K562 (cell line): ENCODE results near the gene PI4KA. TPM values are rescaled to one million over a fixed set of nuclear protein-coding genes. Genes with fewer than 3 reads are reported as not detected.
A peak's percentile ranks its signal among the peaks of the same experiment; 100 is the strongest.

Experiments
- ARHGAP35 ChIP-seq: fragments of 450-650 bp; IDR thresholded peaks from 2 replicates; pipeline ENCODE4 v1.6.1; 2018; ENCODE audit not compliant: partially characterized antibody
- BMI1 ChIP-seq: fragments of 150-350 bp; IDR thresholded peaks from 2 replicates; pipeline ENCODE4 v1.6.1; 2014; ENCODE audit warnings: low read length
- EWSR1 ChIP-seq: fragments of 450-650 bp; IDR thresholded peaks from 2 replicates; pipeline ENCODE4 v1.6.1; 2018; ENCODE audit warnings: borderline replicate concordance, mild to moderate bottlenecking, low read depth, moderate library complexity; ENCODE audit not compliant: partially characterized antibody
- FOXP1 ChIP-seq: sonication (generic); formaldehyde crosslinking; IDR thresholded peaks from 2 replicates; pipeline ENCODE4 v1.8.0; 2022; ENCODE audit warnings: mild to moderate bottlenecking, missing genetic modification reagents
- KAT2B ChIP-seq: IDR thresholded peaks from one replicate; pipeline ENCODE4 v1.6.1; 2012; ENCODE audit warnings: low read depth, mild to moderate bottlenecking, control low read depth, inconsistent platforms, low read length, moderate library complexity
- KLF1 ChIP-seq: fragments of 450-650 bp; IDR thresholded peaks from 2 replicates; pipeline ENCODE4 v1.6.1; 2016; ENCODE audit warnings: missing genetic modification characterization, missing compliant biosample characterization
- KLF10 ChIP-seq: fragments of 250-450 bp; sonication (Bioruptor Pico); IDR thresholded peaks from 2 replicates; pipeline ENCODE4 v1.6.1; 2021; ENCODE audit warnings: matching md5 sums
- NFE2 ChIP-seq: IDR thresholded peaks from 2 replicates; pipeline ENCODE4 v1.6.1; 2014; ENCODE audit warnings: antibody characterized with exemption, low read depth
- POU5F1 ChIP-seq: fragments of 150-350 bp; IDR thresholded peaks from 2 replicates; pipeline ENCODE4 v1.6.1; 2014; ENCODE audit warnings: borderline replicate concordance, low read length, low read depth, mild to moderate bottlenecking; ENCODE audit not compliant: partially characterized antibody
- SIN3A ChIP-seq, 2 experiments: fragments of 150-350 bp in 1 of 2; IDR thresholded peaks; 2 replicates each; pipeline ENCODE4 v1.6.1; 2011 to 2016; ENCODE audit warnings: borderline replicate concordance in 2 of 2, low read depth in 2 of 2, low read length in 2 of 2, mild to moderate bottlenecking in 2 of 2, moderate library complexity in 2 of 2; ENCODE audit not compliant: control insufficient read depth in 1 of 2
- SIN3B ChIP-seq: fragments of 450-650 bp; IDR thresholded peaks from 2 replicates; pipeline ENCODE4 v1.6.1; 2017; ENCODE audit warnings: low read depth, mild to moderate bottlenecking, moderate library complexity
- SMAD4 ChIP-seq: fragments of 250-450 bp; sonication (Bioruptor Pico); conservative IDR thresholded peaks from 2 replicates; pipeline ENCODE4 v1.8.0; 2021; ENCODE audit warnings: inconsistent platforms, mild to moderate bottlenecking, moderate library complexity
- ZBTB7A ChIP-seq: IDR thresholded peaks from 2 replicates; pipeline ENCODE4 v1.6.1; 2011; ENCODE audit warnings: low read depth, mild to moderate bottlenecking, low read length, moderate library complexity, borderline replicate concordance; ENCODE audit not compliant: control insufficient read depth
- ZNF121 ChIP-seq: sonication (generic); formaldehyde crosslinking; conservative IDR thresholded peaks from 2 replicates; pipeline ENCODE4 v1.8.0; 2022; ENCODE audit warnings: missing genetic modification reagents
- ZNF184 ChIP-seq: sonication (generic); formaldehyde crosslinking; IDR thresholded peaks from 2 replicates; pipeline ENCODE4 v1.5.0; 2020; ENCODE audit warnings: missing genetic modification reagents
- ZNF76 ChIP-seq: fragments of 250-450 bp; sonication (Bioruptor Pico); IDR thresholded peaks from 2 replicates; pipeline ENCODE4 v1.4.0; 2020; ENCODE audit warnings: mild to moderate bottlenecking, moderate library complexity, borderline replicate concordance
- polyA plus RNA-seq, 8 experiments: library from polyadenylated mRNA; depleted of rRNA in 4 of 8; stranded (reverse) in 5 of 8; unstranded in 3 of 8; fragments of >200 nt; fragmentation: Nextera tagmentation in 2 of 8; fragmentation: Illumina TruSeq in 1 of 8; extraction: Ambion mirVana in 2 of 8; extraction: Trizol in 1 of 8; gene quantifications; 2 replicates each; pipeline versions ENCODE4 v1.2.1 to v1.2.3, GENCODE V29; 2011 to 2014; ENCODE audit warnings: inconsistent platforms in 1 of 8, missing spikeins in 1 of 8
- total RNA-seq, 7 experiments: library from RNA; depleted of rRNA in 6 of 7; stranded (reverse); fragments of >200 nt in 6 of 7; fragmentation: Illumina TruSeq in 2 of 7; extraction: Trizol in 2 of 7; gene quantifications; 2 replicates each; pipeline versions ENCODE4 v1.2.1 to v1.2.3, GENCODE V29; 2011 to 2021; ENCODE audit warnings: low replicate concordance in 1 of 7
- TF ChIP-seq, protein P1 (sequence below): sonication (generic); formaldehyde crosslinking; IDR thresholded peaks from 2 replicates; pipeline ENCODE4 v1.8.0; 2022; ENCODE audit warnings: mild to moderate bottlenecking, low read depth, missing genetic modification reagents
- TF ChIP-seq, protein P2 (sequence below): sonication (generic); formaldehyde crosslinking; IDR thresholded peaks from 2 replicates; pipeline ENCODE4 v1.8.0; 2022; ENCODE audit warnings: mild to moderate bottlenecking, missing genetic modification reagents
- TF ChIP-seq, protein P3 (sequence below): fragments of 450-650 bp; formaldehyde crosslinking; IDR thresholded peaks from 2 replicates; pipeline ENCODE4 v1.4.0; 2020; ENCODE audit warnings: mild to moderate bottlenecking, moderate library complexity
- TF ChIP-seq, protein P4 (sequence below), 2 experiments: fragments of 250-450 bp in 1 of 2; fragments of 450-650 bp in 1 of 2; sonication (Bioruptor Pico) in 1 of 2; IDR thresholded peaks; 2 replicates each; pipeline versions ENCODE4 v1.6.1 to v1.8.0; 2016 to 2021; ENCODE audit warnings: mild to moderate bottlenecking in 2 of 2, moderate library complexity in 2 of 2, missing compliant biosample characterization in 1 of 2, missing genetic modification characterization in 1 of 2
- TF ChIP-seq, protein P5 (sequence below): fragments of 250-450 bp; sonication (Bioruptor Pico); IDR thresholded peaks from 2 replicates; pipeline ENCODE4 v1.4.0; 2020; ENCODE audit warnings: borderline replicate concordance

Gene PI4KA
- total and polyA plus RNA-seq, 9 of the 15 experiments (the other 6 are each of a cell fraction or from before 2014, with no cell fraction given) = 7.3 to 187 (median 84.7) TPM

DNA sequence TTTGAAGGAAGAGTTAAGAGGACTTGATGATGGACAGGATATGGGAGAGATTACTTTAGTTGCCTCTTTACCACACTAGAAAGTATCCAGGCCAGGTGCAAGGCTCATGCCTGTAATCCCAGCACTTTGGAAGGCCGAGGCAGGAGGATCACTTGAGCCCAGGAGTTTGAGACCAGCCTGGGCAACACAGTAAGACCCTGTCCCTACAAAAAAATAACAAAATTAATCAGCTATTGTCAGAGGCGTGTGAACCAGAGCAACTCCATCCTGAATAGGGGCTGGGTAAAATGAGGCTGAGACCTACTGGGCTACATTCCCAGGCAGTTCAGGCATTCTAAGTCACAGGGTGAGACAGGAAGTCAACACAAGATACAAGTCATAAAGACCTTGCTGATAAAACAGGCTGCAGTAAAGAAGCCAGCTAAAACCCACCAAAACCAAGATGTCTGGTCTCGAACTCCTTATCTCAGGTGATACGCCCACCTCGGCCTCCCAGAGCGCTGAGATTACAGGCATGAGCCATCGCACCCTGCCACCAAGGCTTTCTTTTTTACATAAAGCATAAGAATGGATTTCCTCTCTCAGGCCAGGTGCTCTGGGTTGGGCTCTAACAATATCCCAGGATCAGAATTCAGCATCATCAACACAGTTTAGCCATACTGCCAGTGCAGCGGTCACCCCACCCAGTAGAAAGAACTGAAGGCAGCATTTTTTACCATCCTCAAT, 17.8 kb downstream of the PI4KA start (continued):
- TF ChIP-seq, protein P1, sequence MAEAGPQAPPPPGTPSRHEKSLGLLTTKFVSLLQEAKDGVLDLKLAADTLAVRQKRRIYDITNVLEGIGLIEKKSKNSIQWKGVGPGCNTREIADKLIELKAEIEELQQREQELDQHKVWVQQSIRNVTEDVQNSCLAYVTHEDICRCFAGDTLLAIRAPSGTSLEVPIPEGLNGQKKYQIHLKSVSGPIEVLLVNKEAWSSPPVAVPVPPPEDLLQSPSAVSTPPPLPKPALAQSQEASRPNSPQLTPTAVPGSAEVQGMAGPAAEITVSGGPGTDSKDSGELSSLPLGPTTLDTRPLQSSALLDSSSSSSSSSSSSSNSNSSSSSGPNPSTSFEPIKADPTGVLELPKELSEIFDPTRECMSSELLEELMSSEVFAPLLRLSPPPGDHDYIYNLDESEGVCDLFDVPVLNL (CRISPR knock-in tag) = no peak
- no peak for TF ChIP-seq ARHGAP35
- TF ChIP-seq EWSR1 = no peak
- TF ChIP-seq, protein P2, sequence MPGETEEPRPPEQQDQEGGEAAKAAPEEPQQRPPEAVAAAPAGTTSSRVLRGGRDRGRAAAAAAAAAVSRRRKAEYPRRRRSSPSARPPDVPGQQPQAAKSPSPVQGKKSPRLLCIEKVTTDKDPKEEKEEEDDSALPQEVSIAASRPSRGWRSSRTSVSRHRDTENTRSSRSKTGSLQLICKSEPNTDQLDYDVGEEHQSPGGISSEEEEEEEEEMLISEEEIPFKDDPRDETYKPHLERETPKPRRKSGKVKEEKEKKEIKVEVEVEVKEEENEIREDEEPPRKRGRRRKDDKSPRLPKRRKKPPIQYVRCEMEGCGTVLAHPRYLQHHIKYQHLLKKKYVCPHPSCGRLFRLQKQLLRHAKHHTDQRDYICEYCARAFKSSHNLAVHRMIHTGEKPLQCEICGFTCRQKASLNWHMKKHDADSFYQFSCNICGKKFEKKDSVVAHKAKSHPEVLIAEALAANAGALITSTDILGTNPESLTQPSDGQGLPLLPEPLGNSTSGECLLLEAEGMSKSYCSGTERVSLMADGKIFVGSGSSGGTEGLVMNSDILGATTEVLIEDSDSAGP (CRISPR knock-in tag) = no peak
- peak; percentile 56 for TF ChIP-seq FOXP1
- no peak for TF ChIP-seq KLF10 (CRISPR knock-in tag)
- TF ChIP-seq, protein P3, sequence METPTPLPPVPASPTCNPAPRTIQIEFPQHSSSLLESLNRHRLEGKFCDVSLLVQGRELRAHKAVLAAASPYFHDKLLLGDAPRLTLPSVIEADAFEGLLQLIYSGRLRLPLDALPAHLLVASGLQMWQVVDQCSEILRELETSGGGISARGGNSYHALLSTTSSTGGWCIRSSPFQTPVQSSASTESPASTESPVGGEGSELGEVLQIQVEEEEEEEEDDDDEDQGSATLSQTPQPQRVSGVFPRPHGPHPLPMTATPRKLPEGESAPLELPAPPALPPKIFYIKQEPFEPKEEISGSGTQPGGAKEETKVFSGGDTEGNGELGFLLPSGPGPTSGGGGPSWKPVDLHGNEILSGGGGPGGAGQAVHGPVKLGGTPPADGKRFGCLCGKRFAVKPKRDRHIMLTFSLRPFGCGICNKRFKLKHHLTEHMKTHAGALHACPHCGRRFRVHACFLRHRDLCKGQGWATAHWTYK (CRISPR knock-in tag) = peak; percentile 71; the same call in 1 of the 2 replicates
- no peak for TF ChIP-seq NFE2
- TF ChIP-seq, protein P4, sequence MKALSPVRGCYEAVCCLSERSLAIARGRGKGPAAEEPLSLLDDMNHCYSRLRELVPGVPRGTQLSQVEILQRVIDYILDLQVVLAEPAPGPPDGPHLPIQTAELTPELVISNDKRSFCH (CRISPR knock-in tag; IDR thresholded peaks at IDR 0.05) = 0 out of 2 replicates have a peak, but pooled peaks have one; percentile 2
- TF ChIP-seq, protein P4 (tag; IDR thresholded peaks at IDR 0.05) = 0 out of 2 replicates have a peak, but pooled peaks have one; percentile 73
- no peak for TF ChIP-seq SIN3A (IDR thresholded peaks at IDR 0.05; ENCODE audit: borderline replicate concordance in 2 of 2, control insufficient read depth in 1 of 2, low read depth in 2 of 2, low read length in 2 of 2)
- TF ChIP-seq KAT2B = no peak
- no peak for TF ChIP-seq BMI1
- TF ChIP-seq ZNF184 (CRISPR knock-in tag) = no peak
- TF ChIP-seq, protein P5, sequence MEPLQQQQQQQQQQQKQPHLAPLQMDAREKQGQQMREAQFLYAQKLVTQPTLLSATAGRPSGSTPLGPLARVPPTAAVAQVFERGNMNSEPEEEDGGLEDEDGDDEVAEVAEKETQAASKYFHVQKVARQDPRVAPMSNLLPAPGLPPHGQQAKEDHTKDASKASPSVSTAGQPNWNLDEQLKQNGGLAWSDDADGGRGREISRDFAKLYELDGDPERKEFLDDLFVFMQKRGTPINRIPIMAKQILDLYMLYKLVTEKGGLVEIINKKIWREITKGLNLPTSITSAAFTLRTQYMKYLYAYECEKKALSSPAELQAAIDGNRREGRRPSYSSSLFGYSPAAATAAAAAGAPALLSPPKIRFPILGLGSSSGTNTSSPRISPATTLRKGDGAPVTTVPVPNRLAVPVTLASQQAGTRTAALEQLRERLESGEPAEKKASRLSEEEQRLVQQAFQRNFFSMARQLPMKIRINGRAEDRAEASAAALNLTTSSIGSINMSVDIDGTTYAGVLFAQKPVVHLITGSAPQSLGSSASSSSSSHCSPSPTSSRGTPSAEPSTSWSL = peak; percentile 83; the same call in 1 of the 2 replicates
- no peak; the same call in 1 of the 2 replicates for TF ChIP-seq KLF1 (tag)
- peak; percentile 78 for TF ChIP-seq ZNF121
- TF ChIP-seq ZBTB7A = peak; percentile 59; the same call in 1 of the 2 replicates
- no peak for TF ChIP-seq SIN3B
- TF ChIP-seq ZNF76 (CRISPR knock-in tag) = peak; percentile 72; the same call in 1 of the 2 replicates
- peak; percentile 78; the same call in 1 of the 2 replicates for TF ChIP-seq SMAD4 (CRISPR knock-in tag)
- TF ChIP-seq POU5F1 = no peak
